NB4 (cell line): Measurements from ENCODE around the gene DISP2.

Source experiments
- DNase-seq: peaks from one replicate; pipeline ENCODE4 v3.0.0; 2010; ENCODE audit warnings: low read depth
- H3K4me3 ChIP-seq: one replicate; pipeline ENCODE4 v1.5.1; 2011; ENCODE audit warnings: mild to moderate bottlenecking, low read depth, low read length, moderate library complexity
- MYC ChIP-seq: IDR thresholded peaks from 2 replicates; pipeline ENCODE4 v1.6.1; 2011; ENCODE audit warnings: low read depth, low read length
- POLR2A ChIP-seq: IDR thresholded peaks from 2 replicates; pipeline ENCODE4 v1.6.1; 2011; ENCODE audit warnings: mild to moderate bottlenecking; ENCODE audit not compliant: insufficient read length; ENCODE audit errors: extremely low read depth
- TF ChIP-seq, protein P1 (sequence below): IDR thresholded peaks from 2 replicates; pipeline ENCODE4 v1.6.1; 2011; ENCODE audit warnings: low read depth, low read length
- TF ChIP-seq, protein P2 (sequence below): IDR thresholded peaks from one replicate; pipeline ENCODE4 v1.5.1; 2012; ENCODE audit warnings: low read depth, low read length

Gene DISP2

DNA sequence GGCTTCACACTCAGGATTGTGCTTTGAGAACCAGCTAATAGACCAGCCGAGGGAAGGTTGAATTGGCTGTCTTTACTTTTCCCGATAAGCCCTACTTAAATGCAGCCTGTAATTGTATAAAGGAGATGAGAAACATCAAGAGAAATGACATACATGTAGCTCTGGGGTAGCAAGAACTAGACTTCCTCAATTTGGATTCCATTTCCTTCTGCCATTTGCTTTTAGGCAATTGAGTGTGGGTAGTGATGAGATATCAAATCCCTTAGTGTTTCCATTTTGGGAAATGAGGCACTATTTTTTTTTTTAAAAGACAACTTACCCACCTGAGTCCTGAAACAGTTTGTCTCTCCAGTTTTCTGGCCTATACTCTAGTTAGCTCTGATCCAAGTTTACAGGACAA lies 32.3 kb upstream of the DISP2 start:
- no peak overlapping the region for H3K4me3 ChIP-seq
- TF ChIP-seq, protein P1, sequence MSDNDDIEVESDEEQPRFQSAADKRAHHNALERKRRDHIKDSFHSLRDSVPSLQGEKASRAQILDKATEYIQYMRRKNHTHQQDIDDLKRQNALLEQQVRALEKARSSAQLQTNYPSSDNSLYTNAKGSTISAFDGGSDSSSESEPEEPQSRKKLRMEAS: no peak
- TF ChIP-seq POLR2A: no peak
- TF ChIP-seq, protein P2, sequence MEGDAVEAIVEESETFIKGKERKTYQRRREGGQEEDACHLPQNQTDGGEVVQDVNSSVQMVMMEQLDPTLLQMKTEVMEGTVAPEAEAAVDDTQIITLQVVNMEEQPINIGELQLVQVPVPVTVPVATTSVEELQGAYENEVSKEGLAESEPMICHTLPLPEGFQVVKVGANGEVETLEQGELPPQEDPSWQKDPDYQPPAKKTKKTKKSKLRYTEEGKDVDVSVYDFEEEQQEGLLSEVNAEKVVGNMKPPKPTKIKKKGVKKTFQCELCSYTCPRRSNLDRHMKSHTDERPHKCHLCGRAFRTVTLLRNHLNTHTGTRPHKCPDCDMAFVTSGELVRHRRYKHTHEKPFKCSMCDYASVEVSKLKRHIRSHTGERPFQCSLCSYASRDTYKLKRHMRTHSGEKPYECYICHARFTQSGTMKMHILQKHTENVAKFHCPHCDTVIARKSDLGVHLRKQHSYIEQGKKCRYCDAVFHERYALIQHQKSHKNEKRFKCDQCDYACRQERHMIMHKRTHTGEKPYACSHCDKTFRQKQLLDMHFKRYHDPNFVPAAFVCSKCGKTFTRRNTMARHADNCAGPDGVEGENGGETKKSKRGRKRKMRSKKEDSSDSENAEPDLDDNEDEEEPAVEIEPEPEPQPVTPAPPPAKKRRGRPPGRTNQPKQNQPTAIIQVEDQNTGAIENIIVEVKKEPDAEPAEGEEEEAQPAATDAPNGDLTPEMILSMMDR: no peak
- TF ChIP-seq MYC: no peak
- no peak for DNase-seq

DNA sequence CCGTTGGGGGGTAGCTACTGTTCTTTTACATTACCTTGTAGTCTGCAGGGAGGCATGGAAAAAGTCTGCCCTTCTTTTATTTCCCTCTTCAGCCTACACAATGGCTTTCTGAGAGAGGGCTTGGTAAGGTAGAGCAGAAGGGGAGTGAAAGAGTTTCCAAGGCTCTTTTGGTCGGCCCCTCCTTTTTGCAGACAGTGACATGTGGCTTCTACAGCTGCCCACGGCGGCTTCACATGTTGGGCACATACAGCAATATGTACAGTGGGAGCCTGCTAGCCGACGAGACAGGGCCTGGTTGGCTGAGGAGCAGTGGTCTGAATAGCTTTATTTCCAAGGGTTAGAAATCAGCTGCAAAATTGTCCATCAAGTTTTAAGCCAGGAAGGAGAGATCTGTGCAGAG lies 30.6 kb upstream of the DISP2 start:
- no peak for DNase-seq
- no peak overlapping the region for H3K4me3 ChIP-seq
- TF ChIP-seq, protein P1: no peak
- TF ChIP-seq, protein P2: no peak
- TF ChIP-seq MYC (no peak), POLR2A (no peak)

DNA sequence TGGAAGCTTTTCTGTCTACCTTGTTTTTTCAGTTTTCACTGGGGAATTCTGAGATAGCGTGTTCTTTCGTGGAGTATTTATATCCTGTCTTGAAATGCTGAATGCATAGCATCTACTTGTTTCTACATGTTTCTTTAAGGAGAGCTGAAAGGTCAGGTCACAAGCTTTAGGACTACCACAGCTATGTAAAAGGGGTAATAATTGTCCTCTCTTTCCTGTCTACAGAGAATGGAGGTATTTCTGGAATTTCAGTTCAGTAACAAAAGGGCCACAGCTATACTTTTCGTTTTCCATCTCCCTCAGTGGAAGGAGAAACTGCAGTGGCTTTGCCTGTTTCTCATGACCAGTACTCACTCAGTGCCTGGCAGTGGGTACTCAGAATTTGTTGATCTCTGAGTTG lies 29.8 kb upstream of the DISP2 start:
- no peak overlapping the region for H3K4me3 ChIP-seq
- no peak for DNase-seq
- no peak for TF ChIP-seq POLR2A
- no peak for TF ChIP-seq MYC
- TF ChIP-seq, protein P2: no peak
- TF ChIP-seq, protein P1: no peak

DNA sequence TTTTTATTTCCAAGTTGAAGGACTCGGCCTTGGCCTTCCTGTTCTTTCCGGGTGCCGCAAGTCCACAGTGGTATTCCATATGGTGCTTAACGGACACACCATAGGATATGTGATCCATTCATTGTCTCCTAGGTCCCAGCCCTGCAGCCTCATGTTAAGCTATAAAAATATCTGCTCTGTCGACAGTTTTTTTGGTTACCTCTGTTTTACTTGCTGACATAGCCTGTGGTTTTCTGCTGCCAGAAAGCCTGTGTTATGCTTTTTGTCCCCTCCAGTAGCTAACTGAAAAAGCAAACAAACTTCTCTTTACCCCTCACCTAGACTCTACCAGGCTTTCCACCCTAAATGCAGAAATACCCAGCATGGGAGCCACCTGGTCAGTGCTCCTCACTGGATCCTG lies 29.3 kb upstream of the DISP2 start:
- no peak overlapping the region for H3K4me3 ChIP-seq
- TF ChIP-seq POLR2A (no peak), MYC (no peak)
- TF ChIP-seq, protein P2: no peak
- TF ChIP-seq, protein P1: no peak
- DNase-seq: no peak

DNA sequence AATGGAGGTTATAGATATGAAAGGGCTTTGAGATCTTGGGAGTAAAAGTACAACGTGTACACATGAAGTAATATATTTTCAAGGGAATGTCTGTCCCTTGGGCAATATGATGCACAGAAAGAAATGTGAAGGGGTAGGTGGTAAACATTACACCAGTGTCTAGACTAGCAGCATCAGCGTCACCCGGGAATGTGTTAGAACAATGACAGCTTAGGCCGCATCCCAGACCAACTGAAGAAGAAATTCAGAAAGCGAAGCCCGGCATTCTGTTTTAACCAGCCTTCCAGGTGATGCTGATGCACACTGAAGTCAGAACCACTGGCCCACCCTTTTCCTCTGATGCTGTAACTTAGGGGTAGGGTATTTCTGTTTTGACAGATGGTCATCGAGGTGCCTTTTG lies 28.2 kb upstream of the DISP2 start:
- TF ChIP-seq, protein P1: no peak
- TF ChIP-seq MYC (no peak), POLR2A (no peak)
- TF ChIP-seq, protein P2: no peak
- no peak for DNase-seq
- no peak overlapping the region for H3K4me3 ChIP-seq

DNA sequence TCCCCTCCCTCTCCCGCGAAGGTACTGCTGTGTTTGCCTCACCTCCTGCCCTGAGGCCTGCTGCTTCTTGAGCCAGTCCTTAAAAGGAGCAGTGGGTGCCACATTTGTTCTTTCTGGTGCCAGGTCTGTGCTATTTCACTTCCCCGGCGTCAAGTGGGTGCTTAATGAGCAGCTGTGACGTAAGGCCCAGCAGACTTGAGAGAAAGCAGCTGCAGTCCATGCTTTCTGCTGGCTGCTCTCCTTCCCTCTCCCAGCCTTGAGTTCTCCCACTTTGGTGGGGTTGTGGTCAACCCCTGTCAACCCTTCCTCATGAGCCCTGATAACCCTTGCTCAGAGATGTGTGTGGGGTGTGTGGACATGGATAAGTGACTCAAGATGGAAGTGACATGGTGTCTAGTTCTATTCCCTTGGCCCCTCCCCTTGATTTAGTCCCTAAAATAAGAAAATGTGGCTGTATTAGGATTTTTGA lies 27.6 kb upstream of the DISP2 start:
- H3K4me3 ChIP-seq: no peak overlapping the region
- peak; percentile 61 for DNase-seq
- TF ChIP-seq, protein P1: no peak
- TF ChIP-seq POLR2A (no peak), MYC (no peak)
- TF ChIP-seq, protein P2: no peak
